ENCODE results near the gene CD2BP2. TPM values are rescaled to one million over a fixed set of nuclear protein-coding genes. Genes with fewer than 3 reads are reported as not detected.

The CD2BP2 gene
- polyA plus RNA-seq, 4 donors = 30.0 to 43.5 (median 39.9) TPM

GRCh38 chr16:30369091-30369937, 14.2 kb upstream of the CD2BP2 start:
- no peak for FAIRE-seq
- 0 to 1% (median 1%) methylated on average over 36 to 45 of the region's 45 CpGs for WGBS, 3 donors

GRCh38 chr16:30368792-30369090, 13.6 kb upstream of the CD2BP2 start:
- WGBS, 3 donors = 0 to 8% (median 5%) methylated on average over 4 of the region's 4 CpGs
- DNase-seq (no peak), FAIRE-seq (no peak)
- Histone ChIP-seq H3K36me3 (ENCODE audit: control insufficient read depth in 3 of 3, insufficient read depth in 2 of 3, low read depth in 1 of 3, low read length in 3 of 3) (peaks cover 3 to 33% (median 6%) of the 10 kb centered on the region in 3 donors), H3K9me3 (ENCODE audit: control insufficient read depth in 2 of 2, insufficient read depth in 1 of 2, low read depth in 1 of 2, low read length in 1 of 2) (no peaks in the 10 kb centered on the region), H3K27me3 (ENCODE audit: control insufficient read depth in 3 of 3, insufficient read depth in 3 of 3, low read length in 3 of 3) (no peaks in the 10 kb centered on the region), H3K4me1 (ENCODE audit: control insufficient read depth in 3 of 3, insufficient read depth in 2 of 3, low read depth in 1 of 3, low read length in 2 of 3) (peaks cover 0 to 10% (median 0%) of the 10 kb centered on the region in 3 donors), H3K27ac (ENCODE audit: low read depth in 1 of 3, low read length in 2 of 3) (peak overlapping the region; percentile 28 to 65 (median 54)), H3K4me3 (ENCODE audit: low read depth in 1 of 3, low read length in 3 of 3) (peak overlapping the region in 2 of 3 donors; percentile 87 to 93)

More at GRCh38 chr16:30369091-30369937, 14.2 kb upstream of the CD2BP2 start:
- peak overlapping the region; percentile 77 to 93 (median 87) for H3K4me3 ChIP-seq (ENCODE audit: low read depth in 1 of 3, low read length in 3 of 3)
- peaks cover 0 to 10% (median 0%) of the 10 kb centered on the region in 3 donors for H3K4me1 ChIP-seq (ENCODE audit: control insufficient read depth in 3 of 3, insufficient read depth in 2 of 3, low read depth in 1 of 3, low read length in 2 of 3)
- no peaks in the 10 kb centered on the region for H3K27me3 ChIP-seq (ENCODE audit: control insufficient read depth in 3 of 3, insufficient read depth in 3 of 3, low read length in 3 of 3)
- peak; percentile 45 to 52 for DNase-seq
- H3K27ac ChIP-seq (ENCODE audit: low read depth in 1 of 3, low read length in 2 of 3) = peak overlapping the region; percentile 28 to 65 (median 54)
- H3K9me3 ChIP-seq (ENCODE audit: control insufficient read depth in 2 of 2, insufficient read depth in 1 of 2, low read depth in 1 of 2, low read length in 1 of 2) = no peaks in the 10 kb centered on the region
- H3K36me3 ChIP-seq (ENCODE audit: control insufficient read depth in 3 of 3, insufficient read depth in 2 of 3, low read depth in 1 of 3, low read length in 3 of 3) = peaks cover 2 to 28% (median 6%) of the 10 kb centered on the region in 3 donors

- H3K9me3 ChIP-seq (ENCODE audit: control insufficient read depth in 2 of 2, insufficient read depth in 1 of 2, low read depth in 1 of 2, low read length in 1 of 2) = no peaks in the 10 kb centered on the region
- H3K4me1 ChIP-seq (ENCODE audit: control insufficient read depth in 3 of 3, insufficient read depth in 2 of 3, low read depth in 1 of 3, low read length in 2 of 3) = peaks cover 0 to 10% (median 0%) of the 10 kb centered on the region in 3 donors
- peaks cover 5 to 37% (median 6%) of the 10 kb centered on the region in 3 donors for H3K36me3 ChIP-seq (ENCODE audit: control insufficient read depth in 3 of 3, insufficient read depth in 2 of 3, low read depth in 1 of 3, low read length in 3 of 3)
- peak overlapping the region in 2 of 3 donors; percentile 87 to 93 for H3K4me3 ChIP-seq (ENCODE audit: low read depth in 1 of 3, low read length in 3 of 3)
- no peaks in the 10 kb centered on the region for H3K27me3 ChIP-seq (ENCODE audit: control insufficient read depth in 3 of 3, insufficient read depth in 3 of 3, low read length in 3 of 3)
- WGBS, 3 donors = 1 to 4% (median 3%) methylated on average over 8 of the region's 8 CpGs
- DNase-seq = peak; percentile 43 to 44
- no peak for FAIRE-seq
- peak overlapping the region in 2 of 3 donors; percentile 11 to 54 for H3K27ac ChIP-seq (ENCODE audit: low read depth in 1 of 3, low read length in 2 of 3)
These were observed 13.1 kb upstream of the CD2BP2 start for GRCh38 chr16:30368122-30368791.

- peaks cover 5 to 44% (median 6%) of the 10 kb centered on the region in 3 donors for H3K36me3 ChIP-seq (ENCODE audit: control insufficient read depth in 3 of 3, insufficient read depth in 2 of 3, low read depth in 1 of 3, low read length in 3 of 3)
- H3K9me3 ChIP-seq (ENCODE audit: control insufficient read depth in 2 of 2, insufficient read depth in 1 of 2, low read depth in 1 of 2, low read length in 1 of 2) = no peaks in the 10 kb centered on the region
- H3K4me1 ChIP-seq (ENCODE audit: control insufficient read depth in 3 of 3, insufficient read depth in 2 of 3, low read depth in 1 of 3, low read length in 2 of 3) = peaks cover 0 to 10% (median 0%) of the 10 kb centered on the region in 3 donors
- no peak for FAIRE-seq
- no peak for DNase-seq
- H3K27ac ChIP-seq (ENCODE audit: low read depth in 1 of 3, low read length in 2 of 3) = no peak overlapping the region
- 48 to 69% (median 55%) methylated on average over 10 of the region's 10 CpGs for WGBS, 3 donors
- H3K4me3 ChIP-seq (ENCODE audit: low read depth in 1 of 3, low read length in 3 of 3) = peak overlapping the region in 2 of 3 donors; percentile 87 to 93
- no peaks in the 10 kb centered on the region for H3K27me3 ChIP-seq (ENCODE audit: control insufficient read depth in 3 of 3, insufficient read depth in 3 of 3, low read length in 3 of 3)
These were observed 12.4 kb upstream of the CD2BP2 start for GRCh38 chr16:30367349-30368009.

- no peak for FAIRE-seq
- no peak overlapping the region for H3K27ac ChIP-seq (ENCODE audit: low read depth in 1 of 3, low read length in 2 of 3)
- WGBS, 3 donors = 84 to 91% (median 85%) methylated on average over 4 of the region's 4 CpGs
These were observed 11.4 kb upstream of the CD2BP2 start for GRCh38 chr16:30366511-30366910.

GRCh38 chr16:30365200-30365599, 10.1 kb upstream of the CD2BP2 start:
- WGBS, 3 donors = 85 to 89% (median 86%) methylated on average over 10 of the region's 10 CpGs
- H3K4me1 ChIP-seq (ENCODE audit: control insufficient read depth in 3 of 3, insufficient read depth in 2 of 3, low read depth in 1 of 3, low read length in 2 of 3) = peaks cover 0 to 4% (median 0%) of the 10 kb centered on the region in 3 donors
- FAIRE-seq (no peak), DNase-seq (no peak)
- peaks cover 5 to 60% (median 6%) of the 10 kb centered on the region in 3 donors for H3K36me3 ChIP-seq (ENCODE audit: control insufficient read depth in 3 of 3, insufficient read depth in 2 of 3, low read depth in 1 of 3, low read length in 3 of 3)
- H3K27me3 ChIP-seq (ENCODE audit: control insufficient read depth in 3 of 3, insufficient read depth in 3 of 3, low read length in 3 of 3) = no peaks in the 10 kb centered on the region
- H3K27ac ChIP-seq (ENCODE audit: low read depth in 1 of 3, low read length in 2 of 3) = no peak overlapping the region
- H3K9me3 ChIP-seq (ENCODE audit: control insufficient read depth in 2 of 2, insufficient read depth in 1 of 2, low read depth in 1 of 2, low read length in 1 of 2) = no peaks in the 10 kb centered on the region
- no peak overlapping the region for H3K4me3 ChIP-seq (ENCODE audit: low read depth in 1 of 3, low read length in 3 of 3)

More at GRCh38 chr16:30366511-30366910, 11.4 kb upstream of the CD2BP2 start:
- Histone ChIP-seq H3K4me3 (ENCODE audit: low read depth in 1 of 3, low read length in 3 of 3) (no peak overlapping the region), H3K9me3 (ENCODE audit: control insufficient read depth in 2 of 2, insufficient read depth in 1 of 2, low read depth in 1 of 2, low read length in 1 of 2) (no peaks in the 10 kb centered on the region), H3K4me1 (ENCODE audit: control insufficient read depth in 3 of 3, insufficient read depth in 2 of 3, low read depth in 1 of 3, low read length in 2 of 3) (peaks cover 0 to 9% (median 0%) of the 10 kb centered on the region in 3 donors), H3K27me3 (ENCODE audit: control insufficient read depth in 3 of 3, insufficient read depth in 3 of 3, low read length in 3 of 3) (no peaks in the 10 kb centered on the region), H3K36me3 (ENCODE audit: control insufficient read depth in 3 of 3, insufficient read depth in 2 of 3, low read depth in 1 of 3, low read length in 3 of 3) (peaks cover 5 to 47% (median 6%) of the 10 kb centered on the region in 3 donors)
- no peak for DNase-seq

- no peaks in the 10 kb centered on the region for H3K9me3 ChIP-seq (ENCODE audit: control insufficient read depth in 2 of 2, insufficient read depth in 1 of 2, low read depth in 1 of 2, low read length in 1 of 2)
- 91 to 95% (median 93%) methylated on average over 7 of the region's 7 CpGs for WGBS, 3 donors
- no peak overlapping the region for H3K27ac ChIP-seq (ENCODE audit: low read depth in 1 of 3, low read length in 2 of 3)
- no peak overlapping the region for H3K4me3 ChIP-seq (ENCODE audit: low read depth in 1 of 3, low read length in 3 of 3)
- H3K36me3 ChIP-seq (ENCODE audit: control insufficient read depth in 3 of 3, insufficient read depth in 2 of 3, low read depth in 1 of 3, low read length in 3 of 3) = peaks cover 5 to 88% (median 13%) of the 10 kb centered on the region in 3 donors
- no peak for DNase-seq
- no peaks in the 10 kb centered on the region for H3K27me3 ChIP-seq (ENCODE audit: control insufficient read depth in 3 of 3, insufficient read depth in 3 of 3, low read length in 3 of 3)
- peaks cover 0 to 7% (median 2%) of the 10 kb centered on the region in 3 donors for H3K4me1 ChIP-seq (ENCODE audit: control insufficient read depth in 3 of 3, insufficient read depth in 2 of 3, low read depth in 1 of 3, low read length in 2 of 3)
- no peak for FAIRE-seq
These were observed 6.1 kb upstream of the CD2BP2 start for GRCh38 chr16:30361180-30361579.

- no peak overlapping the region for H3K27ac ChIP-seq (ENCODE audit: low read depth in 1 of 3, low read length in 2 of 3)
- no peaks in the 10 kb centered on the region for H3K9me3 ChIP-seq (ENCODE audit: control insufficient read depth in 2 of 2, insufficient read depth in 1 of 2, low read depth in 1 of 2, low read length in 1 of 2)
- no peak overlapping the region for H3K4me3 ChIP-seq (ENCODE audit: low read depth in 1 of 3, low read length in 3 of 3)
- H3K27me3 ChIP-seq (ENCODE audit: control insufficient read depth in 3 of 3, insufficient read depth in 3 of 3, low read length in 3 of 3) = no peaks in the 10 kb centered on the region
- 77 to 86% (median 81%) methylated on average over 6 of the region's 6 CpGs for WGBS, 3 donors
- no peak for DNase-seq
- peaks cover 3 to 78% (median 9%) of the 10 kb centered on the region in 3 donors for H3K36me3 ChIP-seq (ENCODE audit: control insufficient read depth in 3 of 3, insufficient read depth in 2 of 3, low read depth in 1 of 3, low read length in 3 of 3)
- FAIRE-seq = no peak
- peaks cover 0 to 15% (median 2%) of the 10 kb centered on the region in 3 donors for H3K4me1 ChIP-seq (ENCODE audit: control insufficient read depth in 3 of 3, insufficient read depth in 2 of 3, low read depth in 1 of 3, low read length in 2 of 3)
These were observed 4.7 kb upstream of the CD2BP2 start for GRCh38 chr16:30359871-30360170.
